Ectodermal cell (in vitro differentiated cells): ENCODE results near the gene MFSD8.
"Not testable (repeated sequence)": the region's sequence is repeated elsewhere in the genome, so short reads cannot be mapped to it uniquely, and the experiment has no call there.

ENCODE experiments used
- H3K27ac ChIP-seq: 2 replicates; pipeline ENCODE4 v1.7.0; 2013; ENCODE audit warnings: mild to moderate bottlenecking, low read depth, low read length; ENCODE audit not compliant: insufficient read depth, poor library complexity, severe bottlenecking
- H3K27me3 ChIP-seq: 2 replicates; pipeline ENCODE4 v1.7.0; 2013; ENCODE audit warnings: mild to moderate bottlenecking, low read length; ENCODE audit not compliant: insufficient read depth, control insufficient read depth, poor library complexity, severe bottlenecking
- H3K36me3 ChIP-seq: one replicate; pipeline ENCODE4 v1.7.0; 2013; ENCODE audit warnings: low read length; ENCODE audit not compliant: control insufficient read depth, insufficient read depth
- H3K4me1 ChIP-seq: one replicate; pipeline ENCODE4 v1.7.0; 2013; ENCODE audit warnings: low read length; ENCODE audit not compliant: control insufficient read depth, insufficient read depth
- H3K4me3 ChIP-seq: 2 replicates; pipeline ENCODE4 v1.7.0; 2013; ENCODE audit warnings: low read depth, low read length, control low read depth; ENCODE audit not compliant: insufficient read depth
- H3K9me3 ChIP-seq: 2 replicates; pipeline ENCODE4 v1.7.0; 2013; ENCODE audit warnings: mild to moderate bottlenecking, low read length, moderate library complexity; ENCODE audit not compliant: control insufficient read depth
- WGBS, 2 experiments: methylation state at CpG; one replicate each; pipeline ENCODE4 v1.1.7; 2013; ENCODE audit warnings: missing lambda C conversion rate in 2 of 2; 5-methylcytosine and 5-hydroxymethylcytosine counted together

The MFSD8 gene

DNA sequence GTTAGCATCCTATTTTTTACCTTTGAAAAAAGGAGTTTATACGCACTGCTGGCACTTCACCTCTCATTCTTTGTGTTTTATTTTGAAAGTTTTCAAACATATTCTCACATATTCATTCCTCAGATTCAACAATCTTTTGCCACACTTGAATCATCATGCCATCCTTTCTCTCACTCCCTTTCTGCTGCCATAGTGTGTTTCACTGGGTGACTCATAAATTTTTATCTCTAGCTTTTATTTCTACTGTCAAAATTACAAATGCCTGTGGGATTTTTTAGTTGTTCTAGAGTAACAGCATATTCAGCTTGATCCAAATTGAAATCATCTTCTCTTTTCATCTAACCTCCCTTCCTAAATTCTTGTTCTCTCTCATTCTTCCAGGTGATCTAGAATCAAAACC, 28.0 kb downstream of the MFSD8 start:
- H3K27ac ChIP-seq = no peak overlapping the region
- WGBS, 2 experiments = 87 to 100% methylated on average over 1 of the region's 1 CpG
- H3K4me3 ChIP-seq = no peak overlapping the region
- H3K27me3 ChIP-seq = no peaks in the 10 kb centered on the region
- no peaks in the 10 kb centered on the region for H3K9me3 ChIP-seq
- no peaks in the 10 kb centered on the region for H3K4me1 ChIP-seq
- H3K36me3 ChIP-seq = no peaks in the 10 kb centered on the region

DNA sequence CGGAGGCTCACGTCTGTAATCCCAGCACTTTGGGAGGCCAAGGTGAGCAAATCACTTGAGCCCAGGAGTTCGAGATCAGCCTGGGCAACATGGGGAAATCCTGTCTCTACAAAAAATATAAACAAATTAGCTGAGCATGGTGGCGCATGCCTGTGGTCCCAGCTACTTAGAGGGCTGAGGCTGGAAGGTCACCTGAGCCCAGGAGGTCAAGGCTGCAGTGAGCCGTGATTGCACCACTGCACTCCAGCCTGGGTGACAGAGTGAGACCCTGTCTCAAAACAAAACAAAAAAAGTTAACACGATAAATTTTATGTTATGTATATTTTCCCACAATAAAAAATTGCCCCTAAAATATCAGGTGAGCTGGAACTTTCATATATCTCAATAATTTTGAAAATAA, 33.1 kb downstream of the MFSD8 start:
- H3K36me3 ChIP-seq, H3K4me3 ChIP-seq, H3K4me1 ChIP-seq, H3K27me3 ChIP-seq, H3K9me3 ChIP-seq, H3K27ac ChIP-seq: not testable (repeated sequence)
- 91 to 92% methylated on average over 5 of the region's 6 CpGs for WGBS, 2 experiments

DNA sequence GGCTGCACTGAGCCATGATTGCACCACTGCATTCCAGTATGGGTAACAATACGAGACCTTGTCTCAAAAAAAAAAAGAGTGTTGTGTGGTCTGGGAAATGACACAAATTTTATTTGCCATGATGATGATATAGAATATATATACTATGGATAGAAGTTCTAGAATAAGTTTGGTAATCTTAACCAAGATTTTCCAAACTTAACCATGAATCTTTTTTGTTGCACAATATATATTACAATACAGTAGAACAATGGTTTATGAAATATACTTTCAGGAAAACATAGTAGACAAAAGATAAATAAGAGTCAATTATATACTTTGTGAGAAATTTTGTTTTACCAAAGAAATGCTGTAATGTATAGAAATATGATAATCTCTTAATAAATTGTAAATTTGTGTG, 34.8 kb downstream of the MFSD8 start:
- no peak overlapping the region for H3K27ac ChIP-seq
- H3K9me3 ChIP-seq = no peaks in the 10 kb centered on the region
- WGBS, 2 experiments = 83 to 88% methylated on average over 1 of the region's 1 CpG
- no peaks in the 10 kb centered on the region for H3K36me3 ChIP-seq
- H3K27me3 ChIP-seq = no peaks in the 10 kb centered on the region
- H3K4me1 ChIP-seq = no peaks in the 10 kb centered on the region
- H3K4me3 ChIP-seq = no peak overlapping the region

DNA sequence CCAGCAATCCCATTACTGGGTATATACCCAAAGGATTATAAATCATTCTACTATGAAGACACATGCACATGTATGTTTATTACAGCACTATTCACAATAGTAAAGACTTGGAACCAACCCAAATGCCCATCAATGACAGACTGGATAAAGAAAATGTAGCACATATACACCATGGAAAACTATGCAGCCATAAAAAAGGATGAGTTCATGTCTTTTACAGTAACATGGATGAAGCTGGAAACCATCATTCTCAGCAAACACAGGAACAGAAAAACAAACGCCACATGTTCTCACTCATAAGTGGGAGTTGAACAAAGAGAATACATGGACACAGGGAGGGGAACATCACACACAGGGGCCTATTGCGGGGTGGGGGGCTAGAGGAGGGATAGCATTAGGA, 39.3 kb downstream of the MFSD8 start:
- H3K36me3 ChIP-seq, H3K4me3 ChIP-seq, H3K27me3 ChIP-seq, H3K9me3 ChIP-seq, H3K27ac ChIP-seq, H3K4me1 ChIP-seq: not testable (repeated sequence)
- 87 to 100% methylated on average over 2 of the region's 2 CpGs for WGBS, 2 experiments

DNA sequence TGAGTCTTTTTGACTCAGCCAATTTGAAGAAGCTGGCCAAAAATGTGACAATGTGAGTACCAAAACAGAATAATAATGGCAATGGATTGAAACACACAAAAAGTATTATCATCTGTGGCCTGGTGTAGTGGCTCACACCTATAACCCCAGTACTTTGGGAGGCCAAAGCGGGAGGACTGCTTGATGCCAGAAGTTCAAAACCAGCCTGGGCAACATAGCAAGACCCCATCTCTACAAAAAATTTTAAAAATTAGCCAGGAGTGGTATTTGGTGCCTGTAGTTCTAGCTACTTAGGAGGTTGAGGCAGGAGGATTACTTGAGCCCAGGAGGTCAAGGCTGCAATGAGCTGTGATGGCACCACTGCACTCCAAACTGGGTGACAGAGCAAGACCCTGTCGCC, 42.7 kb downstream of the MFSD8 start:
- 92 to 94% methylated on average over 1 of the region's 2 CpGs for WGBS, 2 experiments
- Histone ChIP-seq H3K27ac (no peak overlapping the region), H3K36me3 (no peaks in the 10 kb centered on the region), H3K27me3 (no peaks in the 10 kb centered on the region), H3K9me3 (no peaks in the 10 kb centered on the region), H3K4me3 (no peak overlapping the region), H3K4me1 (no peaks in the 10 kb centered on the region)

DNA sequence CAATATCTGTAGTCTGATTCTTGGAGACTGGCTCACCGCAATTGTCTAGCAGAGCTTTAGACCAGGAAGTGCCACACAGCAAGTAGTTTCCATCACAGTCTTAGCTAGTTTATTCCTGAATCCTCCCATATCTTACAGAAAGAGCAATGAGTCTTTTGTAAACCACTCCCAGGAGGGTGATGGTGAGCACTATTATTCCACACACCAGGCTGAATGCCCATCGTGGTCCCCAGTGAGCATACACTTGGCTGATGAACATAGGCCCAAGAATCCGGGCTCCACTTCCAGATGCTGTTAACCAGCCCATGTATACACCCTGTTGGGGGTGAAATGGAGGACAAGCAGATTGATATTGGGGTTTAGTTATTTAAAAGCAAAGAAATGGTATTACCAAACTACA, 44.5 kb downstream of the MFSD8 start:
- Histone ChIP-seq H3K36me3 (no peaks in the 10 kb centered on the region), H3K27ac (no peak overlapping the region), H3K4me1 (no peaks in the 10 kb centered on the region), H3K9me3 (no peaks in the 10 kb centered on the region), H3K27me3 (no peaks in the 10 kb centered on the region), H3K4me3 (no peak overlapping the region)
- 89 to 96% methylated on average over 3 of the region's 3 CpGs for WGBS, 2 experiments

DNA sequence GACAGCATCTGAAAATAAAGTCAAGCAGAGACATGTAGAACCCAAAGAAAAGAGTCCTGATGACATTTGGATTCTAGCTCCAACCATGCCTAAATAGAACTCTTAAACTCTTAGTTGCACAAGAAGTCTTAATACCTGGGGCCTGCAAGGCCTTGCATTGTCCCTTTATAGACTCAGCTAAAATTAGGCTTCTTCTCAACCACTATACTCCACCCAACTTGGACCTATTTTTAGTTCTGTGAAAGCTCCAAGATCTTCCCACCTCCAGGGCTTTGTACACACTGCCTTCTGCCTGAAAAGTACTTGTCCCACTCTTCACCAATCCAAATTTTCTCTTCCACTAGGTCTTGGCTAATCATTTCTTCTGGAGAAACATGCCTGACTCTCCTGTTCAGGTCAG, 47.8 kb downstream of the MFSD8 start:
- H3K4me3 ChIP-seq = no peak overlapping the region
- no peaks in the 10 kb centered on the region for H3K9me3 ChIP-seq
- no peak overlapping the region for H3K27ac ChIP-seq
- H3K27me3 ChIP-seq = no peaks in the 10 kb centered on the region
- no peaks in the 10 kb centered on the region for H3K36me3 ChIP-seq
- H3K4me1 ChIP-seq = no peaks in the 10 kb centered on the region

DNA sequence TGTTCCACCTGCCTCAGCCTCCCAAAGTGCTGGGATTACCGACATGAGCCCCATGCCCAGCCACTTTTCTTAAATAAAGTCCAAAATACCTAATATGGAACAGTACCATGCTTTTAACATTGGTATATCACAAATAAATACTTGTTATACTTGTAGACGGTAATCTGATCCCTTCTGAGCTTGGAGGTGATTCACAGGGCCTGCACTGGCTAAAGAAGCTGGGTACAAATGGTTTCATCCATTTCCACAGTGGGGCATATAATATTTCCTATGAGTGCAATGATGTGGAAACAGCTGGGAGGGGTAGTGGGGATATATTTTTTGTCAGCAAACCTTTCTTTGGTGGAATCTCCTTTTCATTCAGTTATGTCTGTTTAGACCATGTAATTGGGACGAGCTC, 48.5 kb downstream of the MFSD8 start:
- WGBS, 2 experiments = 94 to 95% methylated on average over 2 to 3 of the region's 3 CpGs
- H3K9me3 ChIP-seq = no peaks in the 10 kb centered on the region
- no peaks in the 10 kb centered on the region for H3K4me1 ChIP-seq
- no peak overlapping the region for H3K4me3 ChIP-seq
- H3K27ac ChIP-seq = no peak overlapping the region
- H3K27me3 ChIP-seq = no peaks in the 10 kb centered on the region
- no peaks in the 10 kb centered on the region for H3K36me3 ChIP-seq

DNA sequence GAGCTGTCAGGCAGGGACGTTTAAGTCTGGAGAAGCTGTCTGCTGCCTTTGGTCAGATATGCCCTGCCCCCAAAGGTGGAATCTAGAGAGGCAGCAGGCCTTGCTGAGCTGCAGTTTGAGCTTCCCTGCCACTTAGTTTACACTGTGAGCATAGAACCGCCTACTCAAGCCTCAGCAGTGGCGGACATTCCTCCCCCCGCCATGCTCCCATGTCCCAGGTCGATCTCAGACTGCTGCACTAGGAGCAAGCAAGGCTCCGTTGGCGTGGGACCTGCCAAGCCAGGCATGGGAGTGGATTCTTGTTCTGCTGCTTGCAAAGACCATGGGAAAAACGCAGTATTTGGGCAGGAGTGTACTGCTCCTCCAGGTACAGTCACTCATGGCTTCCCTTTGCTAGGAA, 59.9 kb downstream of the MFSD8 start:
- H3K27me3 ChIP-seq = no peaks in the 10 kb centered on the region
- 90 to 92% methylated on average over 8 of the region's 8 CpGs for WGBS, 2 experiments
- H3K4me1 ChIP-seq = no peaks in the 10 kb centered on the region

DNA sequence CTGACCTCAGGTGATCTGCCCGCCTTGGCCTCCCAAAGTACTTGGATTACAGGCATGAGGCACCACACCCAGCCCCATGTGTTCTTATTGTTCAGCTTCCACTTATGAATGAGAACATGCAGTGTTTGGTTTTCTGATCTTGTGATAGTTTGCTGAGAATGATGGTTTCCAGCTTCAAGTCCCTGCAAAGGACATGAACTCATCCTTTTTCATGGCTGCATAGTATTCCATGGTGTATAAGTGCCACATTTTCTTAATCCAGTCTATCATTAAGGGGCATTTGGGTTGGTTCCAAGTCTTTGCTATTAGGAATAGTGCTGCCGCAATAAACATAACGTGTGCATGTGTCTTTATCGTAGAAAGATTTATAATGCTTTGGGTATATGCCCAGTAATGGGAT, 65.3 kb downstream of the MFSD8 start:
- H3K36me3 ChIP-seq = peaks cover 14% of the 10 kb centered on the region
- not testable (repeated sequence) for H3K4me3 ChIP-seq, H3K4me1 ChIP-seq, H3K27me3 ChIP-seq, H3K27ac ChIP-seq, H3K9me3 ChIP-seq
- WGBS, 2 experiments = 94 to 96% methylated on average over 4 of the region's 4 CpGs

More for the DNA sequence above, 59.9 kb downstream of the MFSD8 start:
- no peak overlapping the region for H3K4me3 ChIP-seq
- no peaks in the 10 kb centered on the region for H3K9me3 ChIP-seq
- no peaks in the 10 kb centered on the region for H3K36me3 ChIP-seq
- H3K27ac ChIP-seq = no peak overlapping the region

DNA sequence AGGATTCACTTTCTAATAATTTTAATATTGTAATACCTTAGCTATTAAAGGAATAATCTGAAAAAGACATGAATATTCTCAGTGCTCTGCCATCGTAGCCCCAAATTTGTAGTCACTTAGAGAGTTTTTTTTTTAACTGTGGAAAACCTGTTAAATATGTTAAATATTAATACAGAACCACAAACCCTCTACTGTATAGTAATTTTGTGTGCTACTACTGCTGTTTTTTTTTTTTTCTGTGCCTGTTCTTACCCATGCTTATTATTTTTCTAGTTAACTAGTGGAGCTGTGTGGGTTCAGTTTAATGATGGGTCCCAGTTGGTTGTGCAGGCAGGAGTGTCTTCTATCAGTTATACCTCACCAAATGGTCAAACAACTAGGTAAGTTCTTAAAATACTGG, 68.4 kb downstream of the MFSD8 start:
- Histone ChIP-seq H3K4me1 (no peaks in the 10 kb centered on the region), H3K4me3 (no peak overlapping the region), H3K9me3 (no peaks in the 10 kb centered on the region), H3K36me3 (peaks cover 26% of the 10 kb centered on the region), H3K27me3 (no peaks in the 10 kb centered on the region), H3K27ac (no peak overlapping the region)
- 100% methylated on average over 1 of the region's 1 CpG; no CpG with 5 or more reads in 1 of the 2 experiments for WGBS, 2 experiments
